ENCODE results near the gene KCNQ1. TPM values are rescaled to one million over a fixed set of nuclear protein-coding genes. Genes with fewer than 3 reads are reported as not detected.
A peak's percentile ranks its signal among the peaks of the same experiment; 100 is the strongest.

The KCNQ1 gene
- total and polyA plus RNA-seq, 7 donors = 1.1 to 25.2 (median 3.8) TPM

GRCh38 chr11:2673871-2674471 is 229.2 kb downstream of the KCNQ1 start:
- Histone ChIP-seq H3K4me3 (no peak overlapping the region), H3K4me1 (peaks cover 0 to 40% (median 34%) of the 10 kb centered on the region in 4 donors), H3K9me3 (no peaks in the 10 kb centered on the region), H3K36me3 (no peaks in the 10 kb centered on the region), H3K27me3 (no peaks in the 10 kb centered on the region), H3K27ac (peak overlapping the region in 3 of 4 donors; percentile 72 to 85 (median 73))
- WGBS, 2 donors = 85 to 90% methylated on average over 16 of the region's 16 CpGs
- DNase-seq = peak; percentile 62
- intact Hi-C loops (cut with DNase I) = loop anchor here (2.0 kb wide), 1 partner anchor 105 kb away; no protein-coding TSS in a partner anchor
- TF ChIP-seq POLR2AphosphoS5 (IDR thresholded peaks at IDR 0.05) = no peak
- no peak for TF ChIP-seq EP300 (IDR thresholded peaks at IDR 0.05)
- TF ChIP-seq POLR2A (IDR thresholded peaks at IDR 0.05) = no peak
- TF ChIP-seq CTCF (IDR thresholded peaks at IDR 0.05) = no peak

GRCh38 chr11:2674658-2675131 is 229.9 kb downstream of the KCNQ1 start:
- DNase-seq = peak; percentile 75
- H3K4me3 ChIP-seq = no peak overlapping the region
- intact Hi-C loops (cut with DNase I) = loop anchor here (2.0 to 5.0 kb wide), 2 partner anchors 104 to 153 kb away; no protein-coding TSS in a partner anchor
- H3K36me3 ChIP-seq = no peaks in the 10 kb centered on the region
- 82 to 83% methylated on average over 8 of the region's 8 CpGs for WGBS, 2 donors
- no peaks in the 10 kb centered on the region for H3K27me3 ChIP-seq
- H3K4me1 ChIP-seq = peaks cover 0 to 42% (median 35%) of the 10 kb centered on the region in 4 donors
- no peaks in the 10 kb centered on the region for H3K9me3 ChIP-seq
- H3K27ac ChIP-seq = peak overlapping the region; percentile 8 to 85 (median 72)
- TF ChIP-seq EP300 (IDR thresholded peaks at IDR 0.05) = no peak
- no peak for TF ChIP-seq CTCF (IDR thresholded peaks at IDR 0.05)
- TF ChIP-seq POLR2A (IDR thresholded peaks at IDR 0.05) = no peak
- peak in 2 of 4 donors; percentile 15 to 23 for TF ChIP-seq POLR2AphosphoS5 (IDR thresholded peaks at IDR 0.05)

GRCh38 chr11:2675540-2675939 is 230.7 kb downstream of the KCNQ1 start:
- Histone ChIP-seq H3K4me1 (peaks cover 0 to 42% (median 35%) of the 10 kb centered on the region in 4 donors), H3K27me3 (no peaks in the 10 kb centered on the region), H3K36me3 (no peaks in the 10 kb centered on the region), H3K9me3 (no peaks in the 10 kb centered on the region), H3K27ac (peak overlapping the region; percentile 8 to 85 (median 72)), H3K4me3 (no peak overlapping the region)
- peak; percentile 77 for DNase-seq
- 90 to 92% methylated on average over 7 of the region's 7 CpGs for WGBS, 2 donors
- TF ChIP-seq EP300 (IDR thresholded peaks at IDR 0.05) (no peak), POLR2AphosphoS5 (IDR thresholded peaks at IDR 0.05) (peak; percentile 63 to 89 (median 86))
- intact Hi-C loops (cut with DNase I) = loop anchor here (2.0 to 5.0 kb wide), 2 partner anchors 103 to 152 kb away; no protein-coding TSS in a partner anchor

- intact Hi-C loops (cut with DNase I) = loop anchor here (5.0 kb wide), 1 partner anchor 150 kb away; no protein-coding TSS in a partner anchor
- no peak for DNase-seq
- Histone ChIP-seq H3K9me3 (no peaks in the 10 kb centered on the region), H3K27ac (no peak overlapping the region), H3K4me3 (no peak overlapping the region), H3K27me3 (no peaks in the 10 kb centered on the region), H3K36me3 (no peaks in the 10 kb centered on the region), H3K4me1 (peaks cover 0 to 42% (median 35%) of the 10 kb centered on the region in 4 donors)
- no peak for TF ChIP-seq CTCF (IDR thresholded peaks at IDR 0.05)
- TF ChIP-seq POLR2A (IDR thresholded peaks at IDR 0.05) = no peak
- TF ChIP-seq POLR2AphosphoS5 (IDR thresholded peaks at IDR 0.05) = no peak
- TF ChIP-seq EP300 (IDR thresholded peaks at IDR 0.05) = no peak
- 52 to 60% methylated on average over 1 of the region's 1 CpG for WGBS, 2 donors
Observed at GRCh38 chr11:2677127-2677526, 232.3 kb downstream of the KCNQ1 start.

GRCh38 chr11:2678396-2678795 is 233.6 kb downstream of the KCNQ1 start:
- TF ChIP-seq CTCF (IDR thresholded peaks at IDR 0.05) = no peak
- TF ChIP-seq POLR2AphosphoS5 (IDR thresholded peaks at IDR 0.05) = no peak
- no peak for TF ChIP-seq POLR2A (IDR thresholded peaks at IDR 0.05)
- intact Hi-C loops (cut with DNase I) = loop anchor here (5.0 kb wide), 1 partner anchor 149 kb away; no protein-coding TSS in a partner anchor
- Histone ChIP-seq H3K4me3 (no peak overlapping the region), H3K27me3 (no peaks in the 10 kb centered on the region), H3K4me1 (peaks cover 0 to 41% (median 35%) of the 10 kb centered on the region in 4 donors), H3K9me3 (no peaks in the 10 kb centered on the region), H3K36me3 (no peaks in the 10 kb centered on the region), H3K27ac (no peak overlapping the region)
- whole genome bisulfite sequencing, 2 donors = 73 to 77% methylated on average over 1 of the region's 1 CpG
- no peak for DNase-seq

Measured in sigmoid colon (tissue), 7 donors.